MM.1S (cell line): ENCODE measurements around the gene GGA2.

Source experiments
- DNase-seq: peaks from one replicate; pipeline ENCODE4 v3.0.0-alpha.2; 2015
- H2AFZ ChIP-seq: fragments of 300-600 bp; sonication (generic); 2 replicates; pipeline ENCODE4 v1.6.0; 2016; ENCODE audit warnings: antibody characterized with exemption, low read length
- H3F3A ChIP-seq: fragments of 300-600 bp; sonication (generic); 2 replicates; pipeline ENCODE4 v1.6.1; 2016; ENCODE audit warnings: mild to moderate bottlenecking, antibody characterized with exemption, low read length, moderate library complexity, mixed read lengths; ENCODE audit not compliant: insufficient read depth
- H3K27ac ChIP-seq: fragments of 300-600 bp; sonication (generic); 2 replicates; pipeline ENCODE4 v1.5.1; 2016; ENCODE audit warnings: mild to moderate bottlenecking, low read length
- H3K27me3 ChIP-seq: fragments of 300-600 bp; sonication (generic); replicated peaks from 2 replicates; pipeline ENCODE4 v1.6.0; 2016; ENCODE audit warnings: low read length; ENCODE audit not compliant: insufficient read depth
- H3K36me3 ChIP-seq: fragments of 300-600 bp; sonication (generic); replicated peaks from 2 replicates; pipeline ENCODE4 v1.6.1; 2016; ENCODE audit warnings: mild to moderate bottlenecking, low read length, mixed read lengths; ENCODE audit not compliant: insufficient read depth
- H3K4me1 ChIP-seq: fragments of 300-600 bp; sonication (generic); 2 replicates; pipeline ENCODE4 v1.6.1; 2016; ENCODE audit warnings: low read length, mixed read lengths
- H3K4me2 ChIP-seq: fragments of 300-600 bp; sonication (generic); 2 replicates; pipeline ENCODE4 v1.6.0; 2016; ENCODE audit warnings: low read depth, low read length
- H3K4me3 ChIP-seq: fragments of 300-600 bp; sonication (generic); 2 replicates; pipeline ENCODE4 v1.5.1; 2016; ENCODE audit warnings: low read length, mixed read lengths
- H3K79me2 ChIP-seq: fragments of 300-600 bp; sonication (generic); 2 replicates; pipeline ENCODE4 v1.6.1; 2016; ENCODE audit warnings: mixed run types, low read length, mixed read lengths
- H3K9ac ChIP-seq: fragments of 300-600 bp; sonication (generic); 2 replicates; pipeline ENCODE4 v1.6.1; 2016; ENCODE audit warnings: low read length, mixed read lengths
- H3K9me2 ChIP-seq: fragments of 300-600 bp; sonication (generic); replicated peaks from 2 replicates; pipeline ENCODE4 v1.6.1; 2016; ENCODE audit warnings: mild to moderate bottlenecking, low read length, mixed read lengths; ENCODE audit not compliant: insufficient read depth
- H3K9me3 ChIP-seq: fragments of 300-600 bp; sonication (generic); replicated peaks from 2 replicates; pipeline ENCODE4 v1.6.1; 2016; ENCODE audit warnings: mild to moderate bottlenecking, low read length, mixed read lengths; ENCODE audit not compliant: insufficient read depth
- H4K20me1 ChIP-seq: fragments of 300-600 bp; sonication (generic); 2 replicates; pipeline ENCODE4 v1.6.1; 2016; ENCODE audit warnings: mild to moderate bottlenecking, low read length, moderate library complexity, mixed read lengths; ENCODE audit not compliant: insufficient read depth
- EZH2 ChIP-seq: fragments of 300-600 bp; sonication (generic); optimal IDR thresholded peaks from 2 replicates; pipeline ENCODE3; 2017; ENCODE audit warnings: low read depth, mild to moderate bottlenecking, antibody characterized with exemption, low read length, mixed read lengths
- EZH2phosphoT487 ChIP-seq: fragments of 300-600 bp; sonication (generic); IDR thresholded peaks from 2 replicates; pipeline ENCODE4 v1.6.1; 2018; ENCODE audit warnings: antibody characterized with exemption, low read length
- TF ChIP-seq, protein P1 (sequence below): fragments of 300-600 bp; sonication (generic); IDR thresholded peaks from 2 replicates; pipeline ENCODE4 v1.5.1; 2016; ENCODE audit warnings: antibody characterized with exemption, low read length, mixed read lengths

GGA2 gene

GRCh38 chr16:23479138-23479537 is 31.2 kb downstream of the GGA2 start:
- Histone ChIP-seq H3K4me2 (no peak overlapping the region), H3K79me2 (no peaks in the 10 kb centered on the region), H3K9me3 (no peaks in the 10 kb centered on the region), H3K9ac (no peak overlapping the region), H3F3A (no peaks in the 10 kb centered on the region), H3K4me3 (no peak overlapping the region), H4K20me1 (no peaks in the 10 kb centered on the region), H3K4me1 (no peaks in the 10 kb centered on the region), H2AFZ (no peak overlapping the region), H3K36me3 (peaks cover 13% of the 10 kb centered on the region), H3K9me2 (no peaks in the 10 kb centered on the region), H3K27ac (no peak overlapping the region), H3K27me3 (no peaks in the 10 kb centered on the region)
- TF ChIP-seq EZH2 (no peak), EZH2phosphoT487 (no peak)
- TF ChIP-seq, protein P1, sequence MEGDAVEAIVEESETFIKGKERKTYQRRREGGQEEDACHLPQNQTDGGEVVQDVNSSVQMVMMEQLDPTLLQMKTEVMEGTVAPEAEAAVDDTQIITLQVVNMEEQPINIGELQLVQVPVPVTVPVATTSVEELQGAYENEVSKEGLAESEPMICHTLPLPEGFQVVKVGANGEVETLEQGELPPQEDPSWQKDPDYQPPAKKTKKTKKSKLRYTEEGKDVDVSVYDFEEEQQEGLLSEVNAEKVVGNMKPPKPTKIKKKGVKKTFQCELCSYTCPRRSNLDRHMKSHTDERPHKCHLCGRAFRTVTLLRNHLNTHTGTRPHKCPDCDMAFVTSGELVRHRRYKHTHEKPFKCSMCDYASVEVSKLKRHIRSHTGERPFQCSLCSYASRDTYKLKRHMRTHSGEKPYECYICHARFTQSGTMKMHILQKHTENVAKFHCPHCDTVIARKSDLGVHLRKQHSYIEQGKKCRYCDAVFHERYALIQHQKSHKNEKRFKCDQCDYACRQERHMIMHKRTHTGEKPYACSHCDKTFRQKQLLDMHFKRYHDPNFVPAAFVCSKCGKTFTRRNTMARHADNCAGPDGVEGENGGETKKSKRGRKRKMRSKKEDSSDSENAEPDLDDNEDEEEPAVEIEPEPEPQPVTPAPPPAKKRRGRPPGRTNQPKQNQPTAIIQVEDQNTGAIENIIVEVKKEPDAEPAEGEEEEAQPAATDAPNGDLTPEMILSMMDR, result no peak
- DNase-seq, result no peak

DNA sequence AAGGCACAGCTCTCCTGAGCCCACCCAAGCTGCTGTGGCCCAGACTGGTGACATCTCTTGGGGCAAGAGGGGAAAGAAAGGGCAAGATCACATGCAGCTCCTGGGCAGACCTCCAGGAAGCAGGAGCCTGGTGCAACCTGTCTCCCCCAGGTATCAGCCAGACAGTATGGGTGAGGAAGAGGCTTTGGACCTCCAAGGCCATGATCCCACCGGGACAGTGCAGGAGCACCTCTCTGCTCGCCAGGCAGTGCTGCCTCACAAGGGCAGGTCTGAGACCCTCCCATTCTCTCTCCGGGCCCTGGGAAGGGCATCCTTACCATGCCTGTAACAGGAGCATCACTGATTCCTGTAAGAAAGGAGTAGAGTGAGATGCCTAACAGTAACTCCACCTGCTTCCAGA is 31.7 kb downstream of the GGA2 start:
- DNase-seq, result no peak
- no peaks in the 10 kb centered on the region for H4K20me1 ChIP-seq
- H3K27me3 ChIP-seq, result no peaks in the 10 kb centered on the region
- no peak overlapping the region for H3K9ac ChIP-seq
- H3K4me1 ChIP-seq, result no peaks in the 10 kb centered on the region
- no peaks in the 10 kb centered on the region for H3F3A ChIP-seq
- TF ChIP-seq, protein P1, result no peak
- TF ChIP-seq EZH2phosphoT487 (no peak), EZH2 (no peak)
- no peaks in the 10 kb centered on the region for H3K9me3 ChIP-seq
- no peak overlapping the region for H3K27ac ChIP-seq
- no peaks in the 10 kb centered on the region for H3K9me2 ChIP-seq
- peaks cover 13% of the 10 kb centered on the region for H3K36me3 ChIP-seq
- no peak overlapping the region for H2AFZ ChIP-seq
- H3K4me2 ChIP-seq, result no peak overlapping the region
- H3K4me3 ChIP-seq, result no peak overlapping the region
- H3K79me2 ChIP-seq, result no peaks in the 10 kb centered on the region

GRCh38 chr16:23476289-23476688 is 34.0 kb downstream of the GGA2 start:
- no peaks in the 10 kb centered on the region for H3F3A ChIP-seq
- no peak overlapping the region for H3K4me2 ChIP-seq
- no peak for DNase-seq
- peaks cover 9% of the 10 kb centered on the region for H3K36me3 ChIP-seq
- H2AFZ ChIP-seq, result no peak overlapping the region
- TF ChIP-seq, protein P1, result no peak
- TF ChIP-seq EZH2, result no peak
- TF ChIP-seq EZH2phosphoT487, result no peak
- H3K9ac ChIP-seq, result no peak overlapping the region
- H3K9me2 ChIP-seq, result no peaks in the 10 kb centered on the region
- H3K4me3 ChIP-seq, result no peak overlapping the region
- H3K4me1 ChIP-seq, result no peaks in the 10 kb centered on the region
- no peaks in the 10 kb centered on the region for H4K20me1 ChIP-seq
- no peaks in the 10 kb centered on the region for H3K27me3 ChIP-seq
- no peak overlapping the region for H3K27ac ChIP-seq
- H3K79me2 ChIP-seq, result no peaks in the 10 kb centered on the region
- no peaks in the 10 kb centered on the region for H3K9me3 ChIP-seq
